Measurements from ENCODE around the gene ARMC6. TPM values are rescaled to one million over a fixed set of nuclear protein-coding genes. Genes with fewer than 3 reads are reported as not detected.

Gene ARMC6
- total and polyA plus RNA-seq, 2 experiments from 2014 or later, result 26.4 to 30.8 TPM

GRCh38 chr19:19057720-19058119 lies 24.3 kb downstream of the ARMC6 start:
- no peaks in the 10 kb centered on the region for H3K79me2 ChIP-seq
- H3K27me3 ChIP-seq, result no peaks in the 10 kb centered on the region
- WGBS (ENCODE audit: low lambda C conversion rate, missing lambda C conversion rate), result 94% methylated on average over 7 of the region's 7 CpGs
- H3K27ac ChIP-seq, result no peak overlapping the region
- H2AFZ ChIP-seq, result no peak overlapping the region
- DNase-seq (ENCODE audit: low spot score), result no peak
- no peaks in the 10 kb centered on the region for H3K9me3 ChIP-seq (ENCODE audit: low read depth)
- TF ChIP-seq EZH2phosphoT487 (IDR thresholded peaks at IDR 0.05; ENCODE audit: low read depth, severe bottlenecking, unreplicated experiment), result no peak
- TF ChIP-seq, protein P1, sequence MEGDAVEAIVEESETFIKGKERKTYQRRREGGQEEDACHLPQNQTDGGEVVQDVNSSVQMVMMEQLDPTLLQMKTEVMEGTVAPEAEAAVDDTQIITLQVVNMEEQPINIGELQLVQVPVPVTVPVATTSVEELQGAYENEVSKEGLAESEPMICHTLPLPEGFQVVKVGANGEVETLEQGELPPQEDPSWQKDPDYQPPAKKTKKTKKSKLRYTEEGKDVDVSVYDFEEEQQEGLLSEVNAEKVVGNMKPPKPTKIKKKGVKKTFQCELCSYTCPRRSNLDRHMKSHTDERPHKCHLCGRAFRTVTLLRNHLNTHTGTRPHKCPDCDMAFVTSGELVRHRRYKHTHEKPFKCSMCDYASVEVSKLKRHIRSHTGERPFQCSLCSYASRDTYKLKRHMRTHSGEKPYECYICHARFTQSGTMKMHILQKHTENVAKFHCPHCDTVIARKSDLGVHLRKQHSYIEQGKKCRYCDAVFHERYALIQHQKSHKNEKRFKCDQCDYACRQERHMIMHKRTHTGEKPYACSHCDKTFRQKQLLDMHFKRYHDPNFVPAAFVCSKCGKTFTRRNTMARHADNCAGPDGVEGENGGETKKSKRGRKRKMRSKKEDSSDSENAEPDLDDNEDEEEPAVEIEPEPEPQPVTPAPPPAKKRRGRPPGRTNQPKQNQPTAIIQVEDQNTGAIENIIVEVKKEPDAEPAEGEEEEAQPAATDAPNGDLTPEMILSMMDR (IDR thresholded peaks at IDR 0.05; ENCODE audit: poor library complexity), result no peak
- no peak for TF ChIP-seq EZH2 (IDR thresholded peaks at IDR 0.05; ENCODE audit: borderline replicate concordance)
- no peaks in the 10 kb centered on the region for H3K9me2 ChIP-seq (replicated peaks; ENCODE audit: insufficient read depth)
- H3K36me3 ChIP-seq (replicated peaks; ENCODE audit: insufficient read depth, low read depth), result no peaks in the 10 kb centered on the region
- H3K4me1 ChIP-seq (ENCODE audit: insufficient read depth), result no peaks in the 10 kb centered on the region
- no peaks in the 10 kb centered on the region for H4K20me1 ChIP-seq (ENCODE audit: insufficient read depth, poor library complexity, severe bottlenecking)
- no peak overlapping the region for H3K4me2 ChIP-seq
- H3K4me3 ChIP-seq, result no peak overlapping the region

DNA sequence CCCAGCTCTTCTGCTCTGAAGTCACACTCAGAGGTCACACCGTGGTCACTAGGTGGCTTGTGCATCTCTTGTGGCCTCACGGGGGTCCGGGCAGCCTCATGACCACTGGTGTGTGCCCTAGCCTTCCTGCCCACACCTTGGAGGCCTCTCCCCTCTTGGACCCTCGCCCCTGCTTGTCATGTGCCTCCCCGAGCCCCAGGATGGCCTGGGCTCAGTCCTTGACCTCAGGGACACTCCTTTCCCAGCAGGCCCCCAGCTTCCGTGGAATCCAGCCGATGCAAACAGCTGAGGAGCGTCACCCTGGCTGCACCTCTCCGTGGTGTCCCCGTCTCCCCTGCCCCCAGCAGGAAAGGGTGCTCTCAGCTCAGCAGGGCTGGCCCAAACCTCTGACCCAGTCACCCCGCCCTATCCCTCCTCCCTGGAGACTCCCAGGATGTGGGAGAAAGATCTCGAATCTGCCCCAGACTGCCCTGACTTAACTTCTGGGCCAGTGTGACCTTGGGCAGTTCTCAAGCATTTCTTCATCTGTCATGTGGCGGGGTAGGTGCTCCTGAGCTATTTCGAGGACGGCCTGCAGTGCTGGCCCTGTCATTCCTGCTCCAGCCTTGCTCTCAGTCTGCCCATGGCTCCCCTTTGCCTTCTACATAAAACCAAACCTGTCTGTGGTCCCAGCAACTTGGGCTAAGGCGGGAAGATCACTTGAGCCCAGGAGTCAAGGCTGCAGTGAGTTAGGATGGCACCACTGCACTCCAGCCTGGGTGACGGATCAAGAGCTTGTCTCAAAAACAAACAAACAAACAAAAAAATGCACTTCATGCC lies 25.8 kb downstream of the ARMC6 start:
- no peaks in the 10 kb centered on the region for H3K27me3 ChIP-seq
- WGBS (ENCODE audit: low lambda C conversion rate, missing lambda C conversion rate), result 91% methylated on average over 16 of the region's 17 CpGs
- no peaks in the 10 kb centered on the region for H3K9me2 ChIP-seq (replicated peaks; ENCODE audit: insufficient read depth)
- H3K27ac ChIP-seq, result no peak overlapping the region
- no peak for DNase-seq (ENCODE audit: low spot score)
- no peaks in the 10 kb centered on the region for H3K36me3 ChIP-seq (replicated peaks; ENCODE audit: insufficient read depth, low read depth)
- TF ChIP-seq EZH2phosphoT487 (IDR thresholded peaks at IDR 0.05; ENCODE audit: low read depth, severe bottlenecking, unreplicated experiment) (no peak), EZH2 (IDR thresholded peaks at IDR 0.05; ENCODE audit: borderline replicate concordance) (no peak)
- TF ChIP-seq, protein P1 (IDR thresholded peaks at IDR 0.05; ENCODE audit: poor library complexity), result no peak
- H3K4me3 ChIP-seq, result no peak overlapping the region
- no peak overlapping the region for H2AFZ ChIP-seq
- no peaks in the 10 kb centered on the region for H3K4me1 ChIP-seq (ENCODE audit: insufficient read depth)
- no peaks in the 10 kb centered on the region for H3K79me2 ChIP-seq
- no peaks in the 10 kb centered on the region for H4K20me1 ChIP-seq (ENCODE audit: insufficient read depth, poor library complexity, severe bottlenecking)
- H3K4me2 ChIP-seq, result no peak overlapping the region
- no peaks in the 10 kb centered on the region for H3K9me3 ChIP-seq (ENCODE audit: low read depth)

DNA sequence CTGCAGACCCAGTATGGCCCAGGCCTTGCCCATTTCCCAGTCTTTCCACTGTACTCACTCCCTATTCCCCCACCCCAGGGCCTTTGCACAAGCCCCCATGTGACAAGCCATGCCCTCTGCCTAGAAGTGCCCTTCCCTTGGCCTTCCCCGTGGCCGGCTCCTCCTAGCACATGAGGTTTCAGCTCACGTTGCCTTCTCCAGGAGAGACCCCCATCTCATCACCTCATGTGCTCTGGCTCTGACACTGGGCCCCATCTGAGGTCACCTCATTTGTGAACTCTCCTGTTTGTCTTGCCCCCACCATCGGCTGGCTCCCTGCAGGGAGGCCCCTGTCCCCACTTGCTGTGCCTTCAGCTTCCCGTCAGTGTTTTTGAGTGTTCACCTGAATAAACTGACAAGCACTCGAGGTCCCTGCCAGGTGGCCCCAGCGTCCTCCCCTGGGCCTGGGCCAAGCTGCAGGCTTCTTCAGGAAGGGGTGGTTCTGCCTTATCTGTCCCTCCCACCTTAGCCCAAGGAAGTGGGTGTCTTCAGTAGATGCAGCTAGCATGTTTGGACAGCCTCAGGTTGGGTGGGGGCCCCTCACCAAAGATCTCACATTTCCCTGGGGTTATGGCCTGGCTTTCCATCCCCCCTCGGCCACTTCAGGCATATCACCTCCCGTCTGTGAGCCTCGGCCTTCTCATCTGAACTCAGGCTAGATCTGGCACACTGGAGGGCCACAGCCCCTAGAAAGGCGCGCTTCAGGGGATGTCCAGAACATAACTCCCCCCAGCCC lies 26.6 kb downstream of the ARMC6 start:
- H3K27ac ChIP-seq, result no peak overlapping the region
- no peaks in the 10 kb centered on the region for H3K79me2 ChIP-seq
- TF ChIP-seq EZH2 (IDR thresholded peaks at IDR 0.05; ENCODE audit: borderline replicate concordance) (no peak), EZH2phosphoT487 (IDR thresholded peaks at IDR 0.05; ENCODE audit: low read depth, severe bottlenecking, unreplicated experiment) (no peak)
- TF ChIP-seq, protein P1 (IDR thresholded peaks at IDR 0.05; ENCODE audit: poor library complexity), result no peak
- no peaks in the 10 kb centered on the region for H3K36me3 ChIP-seq (replicated peaks; ENCODE audit: insufficient read depth, low read depth)
- no peaks in the 10 kb centered on the region for H3K27me3 ChIP-seq
- no peaks in the 10 kb centered on the region for H3K4me1 ChIP-seq (ENCODE audit: insufficient read depth)
- no peak overlapping the region for H3K4me3 ChIP-seq
- 92% methylated on average over 12 of the region's 12 CpGs for WGBS (ENCODE audit: low lambda C conversion rate, missing lambda C conversion rate)
- DNase-seq (ENCODE audit: low spot score), result no peak
- H2AFZ ChIP-seq, result no peak overlapping the region
- no peaks in the 10 kb centered on the region for H4K20me1 ChIP-seq (ENCODE audit: insufficient read depth, poor library complexity, severe bottlenecking)
- no peaks in the 10 kb centered on the region for H3K9me2 ChIP-seq (replicated peaks; ENCODE audit: insufficient read depth)
- H3K9me3 ChIP-seq (ENCODE audit: low read depth), result no peaks in the 10 kb centered on the region
- H3K4me2 ChIP-seq, result no peak overlapping the region
